Measurements from ENCODE around the gene ELMO3. TPM values are rescaled to one million over a fixed set of nuclear protein-coding genes. Genes with fewer than 3 reads are reported as not detected.

ELMO3 gene
- total and polyA plus RNA-seq, 2 donors (not counting 3 experiments of a cell fraction or from before 2014, with no cell fraction given), result 3.9 to 5.7 TPM

GRCh38 chr16:67190041-67190440 lies 8.9 kb upstream of the ELMO3 start, which contains the start of gene EXOC3L1:
TSS of gene EXOC3L1 (minus strand) at chr16:67190136. CDS start at chr16:67189676, 460 bp downstream.
- Histone ChIP-seq H3K4me2 (ENCODE audit: insufficient read depth, low read length) (peak within 1 kb of the TSS; percentile 26), H3K4me3 (replicated peaks in 1 of 3; ENCODE audit: insufficient read depth in 1 of 3, low read depth in 1 of 3, low read length in 3 of 3) (no peak within 1 kb of the TSS), H2AFZ (ENCODE audit: low read depth, low read length) (peak within 1 kb of the TSS; percentile 40), H3K36me3 (ENCODE audit: control insufficient read depth in 2 of 2, extremely low read depth in 1 of 2, insufficient read depth in 2 of 2, low read length in 2 of 2) (peaks cover 2 to 7% of the 10 kb centered on the region in 2 experiments), H3K27ac (ENCODE audit: insufficient read depth, low read depth, low read length) (peak within 1 kb of the TSS; percentile 27), H3K4me1 (ENCODE audit: control insufficient read depth, extremely low read depth, insufficient read depth, low read length) (peaks cover 36% of the 10 kb centered on the region), H3K9me1 (replicated peaks; ENCODE audit: control insufficient read depth, extremely low read depth, insufficient read depth, low read length) (no peaks in the 10 kb centered on the region), H3K27me3 (ENCODE audit: control insufficient read depth in 2 of 2, insufficient read depth in 2 of 2, low read length in 2 of 2) (no peaks in the 10 kb centered on the region), H4K20me1 (replicated peaks; ENCODE audit: control insufficient read depth, extremely low read depth, insufficient read depth, low read length) (no peaks in the 10 kb centered on the region), H3K9me3 (replicated peaks; ENCODE audit: control insufficient read depth, insufficient read depth, low read length) (no peaks in the 10 kb centered on the region), H3K9ac (replicated peaks; ENCODE audit: extremely low read depth, insufficient read depth, low read length) (no peak within 1 kb of the TSS), H3K79me2 (ENCODE audit: control insufficient read depth, insufficient read depth, low read length) (peaks cover 30% of the 10 kb centered on the region)
- TF ChIP-seq EZH2 (IDR thresholded peaks at IDR 0.05; ENCODE audit: borderline replicate concordance, low read depth, low read length, severe bottlenecking), result no peak
- no peak for TF ChIP-seq POLR2AphosphoS5 (IDR thresholded peaks at IDR 0.05; ENCODE audit: insufficient read depth, low read depth, low read length)
- intact Hi-C loops (cut with micrococcal nuclease), result loop anchor here (5.0 to 10.0 kb wide), 2 partner anchors 37 to 205 kb away; partner anchors contain the start of genes TMEM208 and TPPP3
- DNase-seq (ENCODE audit: low read depth, low spot score), result no peak
- ChIA-PET POLR2A (no interaction called here), CTCF (interaction anchor here (0.6 to 3.5 kb wide), 7 partner anchors 8 to 229 kb away, joined by 3 to 15 read pairs (median 4); partner anchors contain the start of genes CES3, ELMO3 and NOL3)
- BruUV-seq (replicated peaks), result no TSS peak
- dilution Hi-C loops (cut with MboI; ENCODE audit: extremely low pct_ligation_motif_present, low sequenced_read_pairs), result no loop called here
- no peak for FAIRE-seq

- no peaks in the 10 kb centered on the region for H3K9me3 ChIP-seq (replicated peaks; ENCODE audit: control insufficient read depth, insufficient read depth, low read length)
- CTCF ChIA-PET, result interaction anchor here (0.6 to 3.5 kb wide), 8 partner anchors 8 to 237 kb away, joined by 3 to 15 read pairs (median 4); partner anchors contain the start of genes CES3, ELMO3 and NOL3
- no peak overlapping the region for H2AFZ ChIP-seq (ENCODE audit: low read depth, low read length)
- DNase-seq (ENCODE audit: low read depth, low spot score), result no peak
- H3K4me3 ChIP-seq (replicated peaks in 1 of 3; ENCODE audit: insufficient read depth in 1 of 3, low read depth in 1 of 3, low read length in 3 of 3), result no peak overlapping the region
- H3K4me2 ChIP-seq (ENCODE audit: insufficient read depth, low read length), result peak overlapping the region; percentile 26
- intact Hi-C loops (cut with micrococcal nuclease) (loop anchor here (5.0 to 10.0 kb wide), 2 partner anchors 37 to 204 kb away; partner anchors contain the start of genes TMEM208 and TPPP3), dilution Hi-C loops (cut with MboI; ENCODE audit: extremely low pct_ligation_motif_present, low sequenced_read_pairs) (no loop called here)
- peaks cover 35% of the 10 kb centered on the region for H3K79me2 ChIP-seq (ENCODE audit: control insufficient read depth, insufficient read depth, low read length)
- H3K36me3 ChIP-seq (ENCODE audit: control insufficient read depth in 2 of 2, extremely low read depth in 1 of 2, insufficient read depth in 2 of 2, low read length in 2 of 2), result peaks cover 2 to 13% of the 10 kb centered on the region in 2 experiments
- POLR2A ChIA-PET, result no interaction called here
- TF ChIP-seq, protein P1, sequence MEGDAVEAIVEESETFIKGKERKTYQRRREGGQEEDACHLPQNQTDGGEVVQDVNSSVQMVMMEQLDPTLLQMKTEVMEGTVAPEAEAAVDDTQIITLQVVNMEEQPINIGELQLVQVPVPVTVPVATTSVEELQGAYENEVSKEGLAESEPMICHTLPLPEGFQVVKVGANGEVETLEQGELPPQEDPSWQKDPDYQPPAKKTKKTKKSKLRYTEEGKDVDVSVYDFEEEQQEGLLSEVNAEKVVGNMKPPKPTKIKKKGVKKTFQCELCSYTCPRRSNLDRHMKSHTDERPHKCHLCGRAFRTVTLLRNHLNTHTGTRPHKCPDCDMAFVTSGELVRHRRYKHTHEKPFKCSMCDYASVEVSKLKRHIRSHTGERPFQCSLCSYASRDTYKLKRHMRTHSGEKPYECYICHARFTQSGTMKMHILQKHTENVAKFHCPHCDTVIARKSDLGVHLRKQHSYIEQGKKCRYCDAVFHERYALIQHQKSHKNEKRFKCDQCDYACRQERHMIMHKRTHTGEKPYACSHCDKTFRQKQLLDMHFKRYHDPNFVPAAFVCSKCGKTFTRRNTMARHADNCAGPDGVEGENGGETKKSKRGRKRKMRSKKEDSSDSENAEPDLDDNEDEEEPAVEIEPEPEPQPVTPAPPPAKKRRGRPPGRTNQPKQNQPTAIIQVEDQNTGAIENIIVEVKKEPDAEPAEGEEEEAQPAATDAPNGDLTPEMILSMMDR (IDR thresholded peaks at IDR 0.05; ENCODE audit: extremely low read depth in 1 of 2, insufficient read depth in 1 of 2, low read depth in 1 of 2, low read length in 2 of 2), result no peak
- TF ChIP-seq MYC (IDR thresholded peaks at IDR 0.05; ENCODE audit: low read depth, low read length) (no peak), JUN (IDR thresholded peaks at IDR 0.05; ENCODE audit: borderline replicate concordance, insufficient read depth, insufficient read length, low read depth) (peak; percentile 3)
- no peaks in the 10 kb centered on the region for H3K9me1 ChIP-seq (replicated peaks; ENCODE audit: control insufficient read depth, extremely low read depth, insufficient read depth, low read length)
- no peaks in the 10 kb centered on the region for H4K20me1 ChIP-seq (replicated peaks; ENCODE audit: control insufficient read depth, extremely low read depth, insufficient read depth, low read length)
- H3K4me1 ChIP-seq (ENCODE audit: control insufficient read depth, extremely low read depth, insufficient read depth, low read length), result peaks cover 36% of the 10 kb centered on the region
- FAIRE-seq, result peak; percentile 81
- peak overlapping the region; percentile 27 for H3K27ac ChIP-seq (ENCODE audit: insufficient read depth, low read depth, low read length)
- H3K9ac ChIP-seq (replicated peaks; ENCODE audit: extremely low read depth, insufficient read depth, low read length), result no peak overlapping the region
- no peaks in the 10 kb centered on the region for H3K27me3 ChIP-seq (ENCODE audit: control insufficient read depth in 2 of 2, insufficient read depth in 2 of 2, low read length in 2 of 2)
- no TSS peak for BruUV-seq (replicated peaks)
Measured at GRCh38 chr16:67190448-67191399, 8.2 kb upstream of the ELMO3 start.

All from endothelial cell of umbilical vein (primary cell).